Mucosa of rectum (tissue), 2 donors: ENCODE data around the gene POU2AF3.

ENCODE experiments used
- H3K27ac ChIP-seq, 2 donors: one replicate each; pipeline ENCODE4 v1.7.0; 2013; ENCODE audit warnings: inconsistent platforms in 2 of 2, low read depth in 2 of 2, low read length in 2 of 2
- H3K27me3 ChIP-seq, 2 donors: one replicate each; pipeline ENCODE4 v1.7.0; 2013; ENCODE audit warnings: low read length in 2 of 2; ENCODE audit not compliant: control insufficient read depth in 2 of 2, insufficient read depth in 2 of 2
- H3K36me3 ChIP-seq, 2 donors: one replicate each; pipeline ENCODE4 v1.7.0; 2013; ENCODE audit warnings: low read length in 2 of 2; ENCODE audit not compliant: control insufficient read depth in 2 of 2, insufficient read depth in 2 of 2
- H3K4me1 ChIP-seq, 2 donors: one replicate each; pipeline ENCODE4 v1.7.0; 2013; ENCODE audit warnings: low read length in 2 of 2, mild to moderate bottlenecking in 1 of 2; ENCODE audit not compliant: control insufficient read depth in 2 of 2, insufficient read depth in 2 of 2
- H3K4me3 ChIP-seq, 2 donors: one replicate each; pipeline ENCODE4 v1.7.0; 2013; ENCODE audit warnings: low read length in 2 of 2
- H3K9ac ChIP-seq, 2 donors: one replicate each; pipeline ENCODE4 v1.7.0; 2013; ENCODE audit warnings: low read length in 2 of 2, low read depth in 1 of 2, mild to moderate bottlenecking in 1 of 2
- H3K9me3 ChIP-seq, 2 donors: one replicate each; pipeline ENCODE4 v1.7.0; 2013; ENCODE audit warnings: low read length in 2 of 2; ENCODE audit not compliant: control insufficient read depth in 2 of 2
- donor health status: healthy.
- donor health status: Normal muscosa, but diverticular disease.

POU2AF3 gene

DNA sequence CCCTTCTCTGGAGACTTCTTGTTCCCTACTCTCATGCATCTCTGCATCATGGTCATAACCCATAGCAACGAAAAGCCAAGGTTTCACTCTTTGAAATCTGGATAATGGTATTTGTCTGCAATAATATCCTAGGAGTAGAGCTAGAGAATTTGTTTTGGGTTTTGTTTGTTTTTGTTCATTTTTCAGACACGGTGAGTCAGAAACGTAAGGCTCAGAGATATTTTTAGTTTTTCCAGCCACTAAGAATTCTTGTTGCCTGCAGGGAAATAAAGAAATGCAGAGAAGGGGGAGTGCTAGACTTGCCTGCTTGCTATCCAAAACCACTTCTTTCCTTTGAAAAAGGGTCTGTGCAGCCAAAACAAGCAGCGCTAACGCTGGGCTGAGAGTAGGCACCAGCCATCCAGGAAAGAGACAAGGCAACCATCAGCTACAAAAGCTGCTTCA, 26.0 kb downstream of the POU2AF3 start:
- no peak overlapping the region for H3K27ac ChIP-seq
- no peak overlapping the region for H3K4me3 ChIP-seq
- no peak overlapping the region for H3K9ac ChIP-seq
- H3K36me3 ChIP-seq = no peaks in the 10 kb centered on the region
- H3K27me3 ChIP-seq = no peaks in the 10 kb centered on the region
- H3K9me3 ChIP-seq = no peaks in the 10 kb centered on the region
- H3K4me1 ChIP-seq = no peaks in the 10 kb centered on the region

DNA sequence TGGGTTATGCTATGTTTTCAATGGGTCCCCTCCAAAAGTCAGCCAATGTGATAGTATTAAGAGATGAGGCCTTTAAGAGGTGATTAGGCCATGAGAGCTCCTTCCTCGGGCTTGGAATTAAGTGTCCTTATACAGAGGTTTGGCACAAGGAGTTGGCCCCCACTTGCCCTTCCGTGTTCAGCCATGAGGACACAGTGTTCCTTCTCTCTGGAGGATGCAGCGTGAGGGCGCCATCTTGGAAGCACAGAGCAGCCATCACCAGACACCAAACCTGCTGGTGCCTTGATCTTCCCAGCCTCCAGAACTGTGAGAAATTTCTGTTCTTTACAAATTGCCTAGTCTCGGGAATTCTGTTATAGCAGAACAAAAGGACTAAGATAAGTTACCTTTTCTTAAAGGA, 26.9 kb downstream of the POU2AF3 start:
- Histone ChIP-seq H3K27ac (no peak overlapping the region), H3K27me3 (no peaks in the 10 kb centered on the region), H3K9me3 (no peaks in the 10 kb centered on the region), H3K36me3 (no peaks in the 10 kb centered on the region), H3K9ac (no peak overlapping the region), H3K4me3 (no peak overlapping the region), H3K4me1 (no peaks in the 10 kb centered on the region)

GRCh38 chr11:111326824-111327223, 28.5 kb downstream of the POU2AF3 start:
- no peaks in the 10 kb centered on the region for H3K4me1 ChIP-seq
- H3K27ac ChIP-seq = no peak overlapping the region

GRCh38 chr11:111327908-111328624, 29.7 kb downstream of the POU2AF3 start:
- Histone ChIP-seq H3K4me1 (no peaks in the 10 kb centered on the region), H3K9ac (no peak overlapping the region), H3K27me3 (no peaks in the 10 kb centered on the region), H3K4me3 (no peak overlapping the region), H3K36me3 (no peaks in the 10 kb centered on the region), H3K27ac (no peak overlapping the region), H3K9me3 (no peaks in the 10 kb centered on the region)

More at GRCh38 chr11:111326824-111327223, 28.5 kb downstream of the POU2AF3 start:
- no peaks in the 10 kb centered on the region for H3K27me3 ChIP-seq
- H3K4me3 ChIP-seq = no peak overlapping the region
- H3K9ac ChIP-seq = no peak overlapping the region
- H3K36me3 ChIP-seq = no peaks in the 10 kb centered on the region
- no peaks in the 10 kb centered on the region for H3K9me3 ChIP-seq

GRCh38 chr11:111329306-111330204, 31.2 kb downstream of the POU2AF3 start:
- Histone ChIP-seq H3K27ac (no peak overlapping the region), H3K27me3 (no peaks in the 10 kb centered on the region), H3K4me1 (peaks cover 2 to 6% of the 10 kb centered on the region in 2 donors), H3K36me3 (no peaks in the 10 kb centered on the region), H3K9me3 (no peaks in the 10 kb centered on the region), H3K9ac (no peak overlapping the region), H3K4me3 (no peak overlapping the region)

DNA sequence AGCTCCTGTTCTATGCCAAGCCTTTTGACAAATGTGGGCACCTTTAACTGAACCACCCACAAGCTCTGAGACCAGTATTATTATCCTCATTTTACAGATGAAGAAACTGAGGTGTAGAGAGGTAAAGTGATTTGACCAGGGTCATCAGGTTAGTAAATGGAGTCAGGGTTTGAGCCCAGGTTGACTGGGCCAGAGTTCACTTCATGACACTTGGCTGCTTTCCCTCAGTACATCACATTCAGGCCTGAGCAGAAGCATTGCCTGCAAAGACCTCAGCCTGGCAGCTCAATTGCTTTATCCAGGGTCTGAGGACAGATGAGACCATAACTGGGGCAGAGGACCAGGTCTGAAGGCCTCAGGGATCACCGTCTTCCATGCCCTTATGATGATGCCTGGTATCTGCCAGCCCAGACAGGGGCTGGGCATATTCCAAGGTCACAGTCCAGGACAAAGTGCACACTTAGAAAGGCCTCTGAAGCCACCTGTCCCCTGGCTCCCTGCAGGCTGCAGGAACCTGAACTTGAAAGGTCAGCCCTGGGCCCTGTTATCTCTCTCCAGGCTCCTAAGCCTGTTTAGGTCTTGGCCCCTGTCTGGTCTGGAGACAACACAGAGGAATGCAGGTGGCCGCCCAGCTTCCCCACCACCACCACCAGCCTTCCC, 32.0 kb downstream of the POU2AF3 start:
- Histone ChIP-seq H3K9ac (no peak overlapping the region), H3K9me3 (no peaks in the 10 kb centered on the region), H3K4me1 (peaks cover 10 to 14% of the 10 kb centered on the region in 2 donors), H3K36me3 (no peaks in the 10 kb centered on the region), H3K27me3 (no peaks in the 10 kb centered on the region), H3K27ac (no peak overlapping the region), H3K4me3 (no peak overlapping the region)

DNA sequence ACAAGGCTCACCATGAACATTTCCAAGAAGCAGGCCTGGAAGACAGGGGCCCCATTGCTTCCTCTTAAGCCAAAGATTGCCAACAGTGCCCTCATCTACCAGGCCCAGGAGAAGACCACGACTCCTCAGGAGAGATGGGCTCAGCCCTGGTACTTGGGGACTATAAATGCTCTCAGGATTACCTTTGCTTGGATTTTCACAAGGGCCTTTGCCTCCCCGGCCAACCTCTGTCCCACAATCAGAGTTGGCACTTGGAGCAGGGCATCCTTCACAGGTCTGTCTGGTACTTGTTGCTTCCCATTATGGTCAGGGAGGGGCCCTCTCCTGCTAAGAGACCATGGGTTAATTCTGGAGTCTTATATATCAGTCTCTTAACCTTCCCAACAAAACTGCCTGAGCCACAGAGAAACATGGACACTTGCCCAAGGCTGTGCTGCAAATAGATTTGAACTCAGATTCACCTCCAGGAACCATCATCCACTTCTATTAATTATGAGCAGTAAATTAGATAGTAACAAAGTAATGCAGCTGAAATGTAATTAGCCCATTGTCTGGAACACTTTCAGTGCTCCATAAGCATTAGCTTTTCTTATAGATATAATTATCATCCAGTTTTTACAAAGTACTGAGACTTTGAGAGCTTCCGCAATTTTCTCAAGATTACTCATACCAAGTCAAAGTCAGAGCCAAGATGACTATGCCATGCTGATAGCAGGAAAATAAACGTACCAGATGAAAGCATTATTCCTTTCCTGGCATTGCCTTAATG, 33.5 kb downstream of the POU2AF3 start:
- Histone ChIP-seq H3K4me3 (no peak overlapping the region), H3K4me1 (peaks cover 17 to 19% of the 10 kb centered on the region in 2 donors), H3K36me3 (no peaks in the 10 kb centered on the region), H3K9ac (no peak overlapping the region), H3K27ac (no peak overlapping the region), H3K27me3 (no peaks in the 10 kb centered on the region), H3K9me3 (no peaks in the 10 kb centered on the region)

- H3K9me3 ChIP-seq = no peaks in the 10 kb centered on the region
- no peaks in the 10 kb centered on the region for H3K27me3 ChIP-seq
- peaks cover 19% of the 10 kb centered on the region in 2 donors for H3K4me1 ChIP-seq
- H3K4me3 ChIP-seq = no peak overlapping the region
- H3K9ac ChIP-seq = peak overlapping the region in 1 of 2 donors; percentile 3
- no peaks in the 10 kb centered on the region for H3K36me3 ChIP-seq
- H3K27ac ChIP-seq = peak overlapping the region; percentile 50 to 62
Observed at GRCh38 chr11:111334532-111335502, 36.5 kb downstream of the POU2AF3 start.

GRCh38 chr11:111335549-111335948, 37.2 kb downstream of the POU2AF3 start:
- Histone ChIP-seq H3K27ac (peak overlapping the region in 1 of 2 donors; percentile 62), H3K27me3 (no peaks in the 10 kb centered on the region), H3K36me3 (no peaks in the 10 kb centered on the region), H3K4me1 (peaks cover 19% of the 10 kb centered on the region in 2 donors), H3K9ac (no peak overlapping the region), H3K9me3 (no peaks in the 10 kb centered on the region), H3K4me3 (no peak overlapping the region)
